WTC11 (cell line): Measurements from ENCODE around the gene GATC. TPM values are rescaled to one million over a fixed set of nuclear protein-coding genes. Genes with fewer than 3 reads are reported as not detected.

ENCODE experiments used
- ATAC-seq: fragments of 200-7000 bp; cut with Tn5 transposase; 2 replicates; pipeline ENCODE4 v1.10.0; 2021; ENCODE audit warnings: mild to moderate bottlenecking, moderate library complexity
- CTCF ChIA-PET: fragments of 300-600 bp; sonication (Branson Sonifier 250); formaldehyde crosslinking; loops from one replicate; lab custom pipeline; 2021; ENCODE audit warnings: antibody characterized with exemption; lab: Charles Lee
- POLR2A ChIA-PET: fragments of 350-600 bp; sonication (Branson Sonifier 250); formaldehyde crosslinking; loops from one replicate; lab custom pipeline; 2021; ENCODE audit warnings: antibody characterized with exemption; lab: Charles Lee
- DNase-seq: peaks from one replicate; pipeline ENCODE4 v3.0.0; 2021; ENCODE audit warnings: low spot score
- H3K27ac Mint-ChIP-seq: 2 replicates; pipeline ENCODE4 v1.8.0; 2021; ENCODE audit warnings: mixed read lengths
- H3K27me3 Mint-ChIP-seq: 2 replicates; pipeline ENCODE4 v1.8.0; 2021; ENCODE audit warnings: low read depth, mild to moderate bottlenecking, moderate library complexity, mixed read lengths
- H3K36me3 Mint-ChIP-seq: 2 replicates; pipeline ENCODE4 v1.8.0; 2021; ENCODE audit warnings: mixed read lengths
- H3K4me1 Mint-ChIP-seq: 2 replicates; pipeline ENCODE4 v1.8.0; 2022; ENCODE audit warnings: mixed read lengths
- H3K4me3 Mint-ChIP-seq: 2 replicates; pipeline ENCODE4 v1.8.0; 2021; ENCODE audit warnings: mild to moderate bottlenecking, moderate library complexity, mixed read lengths
- H3K9me3 Mint-ChIP-seq: 2 replicates; pipeline ENCODE4 v1.8.0; 2021; ENCODE audit warnings: mixed read lengths
- ATF3 ChIP-seq: sonication (generic); formaldehyde crosslinking; conservative IDR thresholded peaks from 2 replicates; pipeline ENCODE4 v1.8.1; 2022; ENCODE audit warnings: mild to moderate bottlenecking, missing genetic modification reagents
- ATF6 ChIP-seq: sonication (generic); formaldehyde crosslinking; IDR thresholded peaks from 2 replicates; pipeline ENCODE4 v1.8.1; 2023; ENCODE audit warnings: mild to moderate bottlenecking, missing genetic modification reagents
- CREB1 ChIP-seq: sonication (generic); formaldehyde crosslinking; IDR thresholded peaks from 2 replicates; pipeline ENCODE4 v1.8.0; 2023; ENCODE audit warnings: mild to moderate bottlenecking, missing genetic modification reagents
- E2F1 ChIP-seq: sonication (generic); formaldehyde crosslinking; IDR thresholded peaks from 2 replicates; pipeline ENCODE4 v1.8.0; 2022; ENCODE audit warnings: mild to moderate bottlenecking, missing genetic modification reagents
- ESRRA ChIP-seq: sonication (generic); formaldehyde crosslinking; IDR thresholded peaks from 2 replicates; pipeline ENCODE4 v1.8.1; 2022; ENCODE audit warnings: mild to moderate bottlenecking, missing genetic modification reagents, borderline replicate concordance
- IRF2 ChIP-seq: sonication (generic); formaldehyde crosslinking; IDR thresholded peaks from 2 replicates; pipeline ENCODE4 v1.8.0; 2022; ENCODE audit warnings: low read depth, missing genetic modification reagents, borderline replicate concordance
- MXD4 ChIP-seq: fragments of 250-450 bp; sonication (Bioruptor Pico); IDR thresholded peaks from 2 replicates; pipeline ENCODE4 v1.8.0; 2021; ENCODE audit warnings: mild to moderate bottlenecking, moderate library complexity, borderline replicate concordance
- NR1H2 ChIP-seq: sonication (generic); formaldehyde crosslinking; IDR thresholded peaks from 2 replicates; pipeline ENCODE4 v1.9.0; 2021; ENCODE audit warnings: mild to moderate bottlenecking, moderate library complexity, missing genetic modification reagents
- SMAD3 ChIP-seq: sonication (generic); formaldehyde crosslinking; IDR thresholded peaks from 2 replicates; pipeline ENCODE4 v1.8.0; 2022; ENCODE audit warnings: missing genetic modification reagents, mild to moderate bottlenecking, borderline replicate concordance
- SMAD4 ChIP-seq: sonication (generic); formaldehyde crosslinking; IDR thresholded peaks from 2 replicates; pipeline ENCODE4 v1.8.0; 2022; ENCODE audit warnings: mild to moderate bottlenecking, missing genetic modification reagents
- SOX15 ChIP-seq: fragments of 250-450 bp; sonication (Bioruptor Pico); IDR thresholded peaks from 2 replicates; pipeline ENCODE4 v1.9.0; 2021; ENCODE audit warnings: mild to moderate bottlenecking
- SP1 ChIP-seq: sonication (generic); formaldehyde crosslinking; conservative IDR thresholded peaks from 2 replicates; pipeline ENCODE4 v1.8.1; 2022; ENCODE audit warnings: missing genetic modification reagents
- ZBTB21 ChIP-seq: sonication (generic); formaldehyde crosslinking; IDR thresholded peaks from 2 replicates; pipeline ENCODE4 v1.8.1; 2023; ENCODE audit warnings: mild to moderate bottlenecking, missing genetic modification reagents, borderline replicate concordance
- ZMAT4 ChIP-seq: fragments of 250-450 bp; sonication (Bioruptor Pico); IDR thresholded peaks from 2 replicates; pipeline ENCODE4 v1.9.0; 2021; ENCODE audit warnings: mild to moderate bottlenecking
- ZNF138 ChIP-seq: sonication (generic); formaldehyde crosslinking; conservative IDR thresholded peaks from 2 replicates; pipeline ENCODE4 v1.8.1; 2022; ENCODE audit warnings: mild to moderate bottlenecking, moderate library complexity, missing genetic modification reagents
- ZNF317 ChIP-seq: sonication (generic); formaldehyde crosslinking; IDR thresholded peaks from 2 replicates; pipeline ENCODE4 v1.8.1; 2023; ENCODE audit warnings: low read depth, mild to moderate bottlenecking, moderate library complexity, missing genetic modification reagents, borderline replicate concordance
- ZNF396 ChIP-seq: fragments of 250-450 bp; sonication (Bioruptor Pico); IDR thresholded peaks from 2 replicates; pipeline ENCODE4 v1.8.0; 2021; ENCODE audit warnings: mild to moderate bottlenecking, moderate library complexity, borderline replicate concordance
- total RNA-seq: library from RNA; stranded (reverse); gene quantifications from 3 replicates; pipeline ENCODE4 v1.2.3, GENCODE V29; 2021
- TF ChIP-seq, protein P1 (sequence below): fragments of 250-450 bp; sonication (Bioruptor Pico); IDR thresholded peaks from 2 replicates; pipeline ENCODE4 v1.8.0; 2021; ENCODE audit warnings: mild to moderate bottlenecking
- TF ChIP-seq, protein P2 (sequence below): fragments of 250-450 bp; sonication (Bioruptor Pico); IDR thresholded peaks from 2 replicates; pipeline ENCODE4 v2.1.2; 2022; ENCODE audit warnings: mild to moderate bottlenecking, moderate library complexity
- TF ChIP-seq, protein P3 (sequence below): sonication (generic); formaldehyde crosslinking; IDR thresholded peaks from 2 replicates; pipeline ENCODE4 v1.8.0; 2023; ENCODE audit warnings: missing genetic modification reagents
- TF ChIP-seq, protein P4 (sequence below): sonication (generic); formaldehyde crosslinking; IDR thresholded peaks from 2 replicates; pipeline ENCODE4 v1.8.0; 2022; ENCODE audit warnings: mild to moderate bottlenecking, missing genetic modification reagents
- TF ChIP-seq, protein P5 (sequence below): sonication (generic); formaldehyde crosslinking; IDR thresholded peaks from 2 replicates; pipeline ENCODE4 v1.8.1; 2023; ENCODE audit warnings: mild to moderate bottlenecking, missing genetic modification reagents

Gene GATC
- total RNA-seq, 1 experiment from 2014 or later: 33.9 TPM

GRCh38 chr12:120397824-120398540 lies 48.3 kb upstream of the GATC start (continued):
- TF ChIP-seq ATF6 (CRISPR knock-in tag): no peak
- TF ChIP-seq SMAD3 (CRISPR knock-in tag): no peak
- TF ChIP-seq ZNF396 (CRISPR knock-in tag): no peak

- CTCF ChIA-PET: interaction anchor here (1.5 to 2.5 kb wide), 2 partner anchors 31 to 32 kb away, joined by 4 to 7 read pairs; no protein-coding TSS in a partner anchor
- TF ChIP-seq E2F1 (CRISPR knock-in tag): no peak
- no peak for TF ChIP-seq SOX15
- TF ChIP-seq, protein P1, sequence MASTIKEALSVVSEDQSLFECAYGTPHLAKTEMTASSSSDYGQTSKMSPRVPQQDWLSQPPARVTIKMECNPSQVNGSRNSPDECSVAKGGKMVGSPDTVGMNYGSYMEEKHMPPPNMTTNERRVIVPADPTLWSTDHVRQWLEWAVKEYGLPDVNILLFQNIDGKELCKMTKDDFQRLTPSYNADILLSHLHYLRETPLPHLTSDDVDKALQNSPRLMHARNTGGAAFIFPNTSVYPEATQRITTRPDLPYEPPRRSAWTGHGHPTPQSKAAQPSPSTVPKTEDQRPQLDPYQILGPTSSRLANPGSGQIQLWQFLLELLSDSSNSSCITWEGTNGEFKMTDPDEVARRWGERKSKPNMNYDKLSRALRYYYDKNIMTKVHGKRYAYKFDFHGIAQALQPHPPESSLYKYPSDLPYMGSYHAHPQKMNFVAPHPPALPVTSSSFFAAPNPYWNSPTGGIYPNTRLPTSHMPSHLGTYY (CRISPR knock-in tag): no peak
- no peak for TF ChIP-seq ZMAT4 (CRISPR knock-in tag)
- TF ChIP-seq MXD4 (CRISPR knock-in tag): no peak
- TF ChIP-seq CREB1: no peak
- TF ChIP-seq NR1H2 (CRISPR knock-in tag): no peak
- no peak for TF ChIP-seq ZNF317
- TF ChIP-seq IRF2 (CRISPR knock-in tag): no peak
- TF ChIP-seq SP1: no peak
- TF ChIP-seq, protein P2, sequence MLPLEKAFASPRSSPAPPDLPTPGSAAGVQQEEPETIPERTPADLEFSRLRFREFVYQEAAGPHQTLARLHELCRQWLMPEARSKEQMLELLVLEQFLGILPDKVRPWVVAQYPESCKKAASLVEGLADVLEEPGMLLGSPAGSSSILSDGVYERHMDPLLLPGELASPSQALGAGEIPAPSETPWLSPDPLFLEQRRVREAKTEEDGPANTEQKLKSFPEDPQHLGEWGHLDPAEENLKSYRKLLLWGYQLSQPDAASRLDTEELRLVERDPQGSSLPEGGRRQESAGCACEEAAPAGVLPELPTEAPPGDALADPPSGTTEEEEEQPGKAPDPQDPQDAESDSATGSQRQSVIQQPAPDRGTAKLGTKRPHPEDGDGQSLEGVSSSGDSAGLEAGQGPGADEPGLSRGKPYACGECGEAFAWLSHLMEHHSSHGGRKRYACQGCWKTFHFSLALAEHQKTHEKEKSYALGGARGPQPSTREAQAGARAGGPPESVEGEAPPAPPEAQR (CRISPR knock-in tag): no peak
- no peak for TF ChIP-seq ESRRA (CRISPR knock-in tag)
- no peak for TF ChIP-seq SMAD4 (CRISPR knock-in tag)
- no peak for TF ChIP-seq ATF3 (CRISPR knock-in tag)
- TF ChIP-seq, protein P3, sequence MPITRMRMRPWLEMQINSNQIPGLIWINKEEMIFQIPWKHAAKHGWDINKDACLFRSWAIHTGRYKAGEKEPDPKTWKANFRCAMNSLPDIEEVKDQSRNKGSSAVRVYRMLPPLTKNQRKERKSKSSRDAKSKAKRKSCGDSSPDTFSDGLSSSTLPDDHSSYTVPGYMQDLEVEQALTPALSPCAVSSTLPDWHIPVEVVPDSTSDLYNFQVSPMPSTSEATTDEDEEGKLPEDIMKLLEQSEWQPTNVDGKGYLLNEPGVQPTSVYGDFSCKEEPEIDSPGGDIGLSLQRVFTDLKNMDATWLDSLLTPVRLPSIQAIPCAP: no peak
- no peak for TF ChIP-seq ZNF138 (CRISPR knock-in tag)
- TF ChIP-seq, protein P4, sequence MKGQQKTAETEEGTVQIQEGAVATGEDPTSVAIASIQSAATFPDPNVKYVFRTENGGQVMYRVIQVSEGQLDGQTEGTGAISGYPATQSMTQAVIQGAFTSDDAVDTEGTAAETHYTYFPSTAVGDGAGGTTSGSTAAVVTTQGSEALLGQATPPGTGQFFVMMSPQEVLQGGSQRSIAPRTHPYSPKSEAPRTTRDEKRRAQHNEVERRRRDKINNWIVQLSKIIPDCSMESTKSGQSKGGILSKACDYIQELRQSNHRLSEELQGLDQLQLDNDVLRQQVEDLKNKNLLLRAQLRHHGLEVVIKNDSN (CRISPR knock-in tag): no peak
- TF ChIP-seq ZBTB21 (CRISPR knock-in tag): no peak
- TF ChIP-seq, protein P5, sequence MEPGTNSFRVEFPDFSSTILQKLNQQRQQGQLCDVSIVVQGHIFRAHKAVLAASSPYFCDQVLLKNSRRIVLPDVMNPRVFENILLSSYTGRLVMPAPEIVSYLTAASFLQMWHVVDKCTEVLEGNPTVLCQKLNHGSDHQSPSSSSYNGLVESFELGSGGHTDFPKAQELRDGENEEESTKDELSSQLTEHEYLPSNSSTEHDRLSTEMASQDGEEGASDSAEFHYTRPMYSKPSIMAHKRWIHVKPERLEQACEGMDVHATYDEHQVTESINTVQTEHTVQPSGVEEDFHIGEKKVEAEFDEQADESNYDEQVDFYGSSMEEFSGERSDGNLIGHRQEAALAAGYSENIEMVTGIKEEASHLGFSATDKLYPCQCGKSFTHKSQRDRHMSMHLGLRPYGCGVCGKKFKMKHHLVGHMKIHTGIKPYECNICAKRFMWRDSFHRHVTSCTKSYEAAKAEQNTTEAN (CRISPR knock-in tag): no peak
Measured at GRCh38 chr12:120399531-120399930, 46.7 kb upstream of the GATC start.

More at GRCh38 chr12:120399531-120399930, 46.7 kb upstream of the GATC start:
- no peaks in the 10 kb centered on the region for H3K27me3 Mint-ChIP-seq
- peaks cover 36% of the 10 kb centered on the region for H3K4me1 Mint-ChIP-seq
- no peak overlapping the region for H3K4me3 Mint-ChIP-seq
- POLR2A ChIA-PET: no interaction called here
- H3K27ac Mint-ChIP-seq: no peak overlapping the region
- H3K9me3 Mint-ChIP-seq: peaks cover 4% of the 10 kb centered on the region
- H3K36me3 Mint-ChIP-seq: no peaks in the 10 kb centered on the region
- DNase-seq: no peak
- no peak for ATAC-seq
